Ovary (tissue), 3 donors: Measurements from ENCODE around the gene DNAAF1.

Experiments used
- CTCF ChIP-seq, 3 donors: fragments of 450-650 bp in 2 of 3; fragments of 200-600 bp in 1 of 3; IDR thresholded peaks; one replicate each; pipeline versions ENCODE4 v1.5.1 to v1.8.0; 2016 to 2022; ENCODE audit warnings: antibody characterized with exemption in 3 of 3, mild to moderate bottlenecking in 1 of 3
- EP300 ChIP-seq: sonication (generic); formaldehyde crosslinking; IDR thresholded peaks from one replicate; pipeline ENCODE4 v1.6.1; 2017; ENCODE audit warnings: antibody characterized with exemption
- donor health status: DM: no; HTN: no; CAD: no.

GRCh38 chr16:84194470-84195200, 49.5 kb downstream of the DNAAF1 start:
- no peak for TF ChIP-seq CTCF (IDR thresholded peaks at IDR 0.05)
- TF ChIP-seq EP300, result no peak
